Activated CD8-positive, alpha-beta memory T cell treated with anti-CD3 and anti-CD28 coated beads, Interleukin-2, amount 50 U/mL, for 1 hour (primary cell): ENCODE data around the gene NMNAT3.

Experiments used
- DNase-seq: peaks from one replicate; pipeline ENCODE4 v3.0.0-alpha.2; 2020; ENCODE audit errors: extremely low read depth

NMNAT3 gene

DNA sequence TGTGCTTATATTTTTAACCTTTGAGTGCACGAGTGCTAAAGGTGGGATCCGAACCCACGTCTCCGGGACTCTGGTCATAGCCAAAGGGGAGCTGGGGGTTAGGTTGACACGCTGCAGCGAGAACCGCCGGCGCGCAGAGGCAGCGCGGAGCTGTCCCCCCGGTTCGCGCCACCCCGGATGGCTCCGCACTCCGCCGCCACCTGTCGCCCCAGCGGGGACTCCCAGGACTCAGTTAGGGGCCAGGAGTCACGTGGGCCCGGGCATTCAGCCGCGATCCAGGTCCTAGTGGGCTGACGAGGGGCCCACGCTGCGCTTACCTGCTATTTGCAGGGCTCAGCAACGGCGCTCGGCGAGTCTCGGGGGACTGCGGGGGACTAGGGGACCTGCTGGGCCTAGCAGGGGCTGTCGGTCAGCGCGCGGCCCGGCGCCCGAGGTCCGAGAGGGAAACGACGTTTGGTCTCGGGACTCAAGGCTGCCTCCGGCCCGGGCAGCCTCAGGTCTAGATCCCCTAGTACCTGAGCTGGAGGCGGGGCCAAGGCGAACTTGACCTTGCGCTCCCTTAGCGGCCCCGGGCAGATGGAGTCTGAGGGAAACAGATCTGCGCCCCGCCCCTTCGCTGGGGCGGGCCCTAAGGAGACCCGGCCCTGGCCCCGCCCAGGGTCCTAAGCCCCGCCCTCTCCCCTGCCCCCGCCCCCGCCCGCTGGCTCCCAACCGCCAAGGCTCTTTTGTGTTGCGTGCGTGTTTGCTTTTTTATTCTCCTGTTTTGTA lies at the start of gene NMNAT3:
Gene NMNAT3, minus strand, starts transcription at position 585 of the 768 bp plus-strand sequence. CDS start 50,248 bp downstream, outside the sequence.
- DNase-seq = peak; percentile 42

GRCh38 chr3:139721370-139721769 lies 43.6 kb upstream of the NMNAT3 start:
- no peak for DNase-seq

DNA sequence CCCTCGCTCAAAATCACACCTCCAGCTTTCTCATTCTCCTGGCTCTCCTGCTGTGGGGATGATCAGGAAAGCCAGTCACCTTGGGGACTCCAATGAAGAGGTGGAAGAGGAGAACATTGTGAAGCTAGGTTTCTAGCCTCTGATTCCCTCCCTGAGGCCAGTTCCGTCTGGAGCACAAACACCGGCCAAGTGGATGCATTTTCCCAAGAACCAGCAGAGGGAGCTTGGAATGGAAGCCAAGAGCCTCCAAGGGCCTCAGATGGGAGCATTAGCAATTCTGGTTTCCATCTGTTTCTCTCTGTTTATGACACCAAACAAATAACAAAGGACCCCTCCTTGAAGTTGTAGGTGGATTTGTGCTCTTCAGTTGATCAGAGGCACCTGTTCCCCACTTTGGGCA lies 40.6 kb upstream of the NMNAT3 start:
- DNase-seq = no peak

- DNase-seq = no peak
Observed at GRCh38 chr3:139716908-139717485, 39.2 kb upstream of the NMNAT3 start.

DNA sequence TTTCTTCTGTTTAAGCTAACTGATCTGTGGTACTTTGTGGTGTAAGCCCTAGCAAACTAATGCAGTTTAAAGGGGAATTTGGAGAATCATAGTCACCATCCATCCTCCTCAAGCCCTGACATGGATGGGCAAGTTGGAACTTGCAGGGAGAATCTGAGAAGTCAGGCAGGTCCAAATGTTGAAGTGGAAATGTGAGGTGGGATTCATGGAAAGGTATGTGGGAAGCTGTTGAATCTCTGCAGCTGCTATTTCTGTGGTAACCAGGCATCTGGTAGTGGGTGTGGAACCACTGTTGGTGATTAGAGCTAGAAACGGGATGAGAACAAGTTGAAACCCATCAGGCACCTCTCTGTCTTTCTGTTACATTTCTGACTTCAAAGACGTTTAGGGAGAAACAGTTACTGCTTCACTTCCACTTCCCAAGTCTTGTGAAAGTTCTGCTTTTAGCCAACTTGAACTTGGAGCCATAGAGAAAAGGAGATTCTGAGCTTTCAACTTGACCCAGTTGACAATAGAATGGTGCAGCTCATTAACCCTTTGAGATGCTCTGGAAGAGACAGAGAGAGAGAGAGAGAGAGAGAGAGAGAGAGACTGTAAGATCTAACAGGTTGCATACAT lies 38.1 kb upstream of the NMNAT3 start:
- DNase-seq = no peak

GRCh38 chr3:139715166-139715565 lies 37.4 kb upstream of the NMNAT3 start:
- no peak for DNase-seq

GRCh38 chr3:139710212-139710611 lies 32.4 kb upstream of the NMNAT3 start:
- no peak for DNase-seq

- no peak for DNase-seq
Observed at GRCh38 chr3:139705631-139706030, 27.9 kb upstream of the NMNAT3 start.

- no peak for DNase-seq
Observed at GRCh38 chr3:139696314-139696604, 18.5 kb upstream of the NMNAT3 start.

GRCh38 chr3:139695426-139696313 lies 17.9 kb upstream of the NMNAT3 start:
- DNase-seq = no peak

- DNase-seq = no peak
Observed at GRCh38 chr3:139695007-139695406, 17.2 kb upstream of the NMNAT3 start.

GRCh38 chr3:139694542-139694941 lies 16.8 kb upstream of the NMNAT3 start:
- DNase-seq = no peak

DNA sequence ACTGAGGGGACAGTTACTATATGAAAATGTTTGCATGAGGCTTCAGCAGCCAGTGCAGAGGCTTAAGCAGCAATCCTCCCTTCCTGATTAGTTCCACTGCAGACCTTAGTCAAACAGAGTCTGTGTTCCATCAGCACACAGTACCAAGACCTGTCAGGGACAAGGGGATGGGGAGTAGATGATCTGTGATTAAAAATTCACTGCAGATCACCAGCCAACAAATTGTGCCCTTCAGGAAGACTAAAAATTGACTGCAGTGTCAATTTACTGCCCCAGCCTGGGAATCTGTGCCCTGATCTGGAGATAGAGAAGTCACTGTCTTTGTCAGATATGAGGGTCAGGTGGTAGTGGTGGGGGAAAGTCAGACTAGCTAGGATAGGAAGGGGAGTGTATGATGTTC lies 13.8 kb upstream of the NMNAT3 start:
- DNase-seq = no peak

DNA sequence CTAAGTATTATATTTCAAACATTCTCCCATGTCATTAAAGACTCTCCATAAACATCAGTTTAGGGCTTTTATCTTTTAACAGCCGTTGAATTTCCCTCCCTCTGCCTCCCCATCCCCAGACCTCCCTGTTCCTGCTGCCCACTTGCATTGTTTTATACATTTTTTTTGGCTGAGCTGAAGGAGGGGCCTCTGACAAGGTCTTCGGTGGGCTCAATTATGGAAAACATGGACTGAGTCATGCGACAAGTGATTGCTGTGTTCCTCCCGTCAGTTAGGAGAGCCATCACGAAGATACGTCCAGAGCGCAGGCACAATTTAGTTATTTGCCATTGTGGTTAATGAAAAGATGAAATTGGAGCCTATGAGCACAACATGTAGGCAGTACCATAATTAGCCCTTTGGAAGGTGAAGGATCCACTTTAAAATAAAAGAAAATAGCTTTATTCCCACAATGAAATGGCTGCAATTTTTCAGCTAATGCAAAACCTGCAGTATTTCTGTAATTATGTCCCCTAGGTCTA lies 12.0 kb upstream of the NMNAT3 start:
- DNase-seq = no peak

- no peak for DNase-seq
Observed at GRCh38 chr3:139689122-139689521, 11.3 kb upstream of the NMNAT3 start.

DNA sequence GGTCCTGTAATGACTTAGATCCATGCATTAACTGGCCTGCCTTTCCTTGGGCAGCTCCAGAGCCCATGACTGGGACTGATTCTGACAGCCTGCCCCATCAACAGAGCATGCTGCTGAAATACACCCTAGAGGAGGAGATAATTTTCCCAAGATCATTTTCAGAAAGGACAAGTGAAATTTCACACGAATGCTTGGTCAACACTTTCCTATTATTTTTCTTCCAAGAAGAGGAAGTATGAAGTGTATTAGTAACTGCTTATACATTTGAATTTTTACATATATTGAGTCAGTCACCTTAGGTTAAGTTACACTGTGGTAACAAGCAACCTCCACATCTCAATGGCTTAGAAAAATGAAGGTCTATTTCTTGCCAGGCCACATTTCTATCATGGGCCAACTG lies 9.7 kb upstream of the NMNAT3 start:
- DNase-seq = no peak

DNA sequence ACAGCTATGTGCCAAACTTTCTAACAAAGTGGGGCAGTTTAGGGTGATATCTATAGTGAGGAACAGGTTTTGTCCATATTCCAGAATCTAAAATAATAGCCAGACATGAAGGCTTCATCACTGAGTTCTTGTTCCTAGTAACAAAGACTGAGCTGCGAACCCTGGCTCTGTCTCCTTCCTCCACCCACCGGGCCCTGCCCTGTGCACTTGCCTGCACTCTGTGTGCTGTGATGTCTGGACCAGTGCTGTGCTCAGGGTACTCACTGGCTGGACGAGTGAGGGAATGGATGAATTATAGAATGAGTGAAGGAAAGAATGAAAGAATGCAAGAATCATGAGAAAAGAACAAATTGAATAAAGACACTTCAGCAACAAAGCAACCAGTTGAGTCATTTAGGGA lies 8.9 kb upstream of the NMNAT3 start:
- DNase-seq = no peak

- DNase-seq = no peak
Observed at GRCh38 chr3:139686206-139686605, 8.4 kb upstream of the NMNAT3 start.

GRCh38 chr3:139679220-139679775 lies 1.5 kb upstream of the NMNAT3 start:
- DNase-seq = no peak

DNA sequence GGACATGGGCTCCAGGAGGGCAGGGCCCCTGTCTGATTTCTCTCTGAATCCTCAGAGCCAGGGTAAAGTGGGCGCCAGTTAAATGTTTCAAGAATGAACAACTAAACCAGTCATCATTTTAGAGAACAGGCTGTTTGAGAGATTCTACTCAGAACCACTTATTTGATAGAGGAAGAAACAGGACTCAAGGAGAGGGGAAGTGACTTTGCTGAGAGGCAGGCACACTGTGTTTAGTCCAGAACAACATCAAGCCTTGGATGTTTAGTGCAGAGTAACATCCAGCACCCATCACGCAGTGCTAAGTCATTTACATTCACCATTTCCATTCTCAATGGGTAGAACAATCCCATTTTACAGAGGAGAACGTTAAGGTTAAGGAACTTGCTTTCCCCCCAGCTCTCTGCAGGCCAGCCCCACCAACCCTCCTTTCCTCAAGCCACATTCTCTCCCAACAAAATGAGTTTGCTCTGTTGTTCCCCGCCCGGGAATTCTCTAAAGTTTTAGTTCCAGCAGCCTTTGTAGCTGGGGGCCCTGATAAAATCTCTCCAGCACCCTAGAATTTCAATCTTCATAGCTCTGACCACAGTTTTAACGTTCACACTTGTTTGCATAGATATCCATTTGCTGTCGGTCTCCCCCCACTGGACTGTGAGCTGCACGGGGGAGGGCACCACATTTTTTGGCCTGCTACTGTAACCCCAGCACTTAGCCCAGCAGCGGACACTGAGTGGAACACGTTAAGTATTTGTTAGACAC lies 962 bp downstream of the NMNAT3 start:
- DNase-seq = no peak

DNA sequence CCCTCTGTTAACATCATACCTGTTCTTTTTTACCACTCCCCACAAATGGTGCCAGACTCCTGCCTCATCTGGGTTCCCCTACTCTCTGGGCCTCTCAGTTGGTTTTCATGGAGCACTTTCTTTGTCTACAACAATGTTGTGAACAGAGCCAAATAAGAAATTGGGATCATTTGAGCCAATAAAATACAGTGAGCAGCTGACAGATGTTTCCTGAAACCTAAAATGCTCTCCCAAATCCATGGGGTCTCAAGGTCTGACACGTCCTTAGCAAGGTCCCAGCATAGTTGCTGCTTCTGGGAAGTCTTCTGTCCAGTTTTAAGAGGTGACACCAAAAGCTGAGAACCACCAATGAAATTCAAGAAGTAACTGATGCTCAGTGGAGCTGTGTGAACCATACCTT lies 1.7 kb downstream of the NMNAT3 start:
- no peak for DNase-seq
